ENCODE data around the gene HOMER1.
A peak's percentile ranks its signal among the peaks of the same experiment; 100 is the strongest.
"Not testable (repeated sequence)": the region's sequence is repeated elsewhere in the genome, so short reads cannot be mapped to it uniquely, and the experiment has no call there.

Gene HOMER1

DNA sequence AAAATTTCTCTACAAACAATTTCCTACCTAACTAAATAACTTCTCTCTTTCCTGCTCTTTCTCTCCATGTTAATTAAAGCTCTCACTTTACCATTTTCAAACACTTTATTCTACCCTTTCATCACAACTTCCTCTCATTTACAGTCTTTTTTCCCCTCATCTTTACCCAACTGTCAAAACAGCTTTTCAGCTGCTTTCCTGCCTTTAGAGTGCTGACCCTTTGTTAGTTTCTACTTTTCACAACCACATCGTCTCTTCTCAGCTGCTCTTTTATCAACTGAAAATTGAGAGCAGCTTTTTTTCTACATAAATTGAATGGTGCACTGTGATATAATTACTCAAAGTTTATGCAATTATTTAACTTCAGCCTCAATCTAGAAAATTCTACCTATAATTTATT is 3.1 kb upstream of the HOMER1 start:
- no peak for DNase-seq (ENCODE audit: low read depth in 2 of 2)

DNA sequence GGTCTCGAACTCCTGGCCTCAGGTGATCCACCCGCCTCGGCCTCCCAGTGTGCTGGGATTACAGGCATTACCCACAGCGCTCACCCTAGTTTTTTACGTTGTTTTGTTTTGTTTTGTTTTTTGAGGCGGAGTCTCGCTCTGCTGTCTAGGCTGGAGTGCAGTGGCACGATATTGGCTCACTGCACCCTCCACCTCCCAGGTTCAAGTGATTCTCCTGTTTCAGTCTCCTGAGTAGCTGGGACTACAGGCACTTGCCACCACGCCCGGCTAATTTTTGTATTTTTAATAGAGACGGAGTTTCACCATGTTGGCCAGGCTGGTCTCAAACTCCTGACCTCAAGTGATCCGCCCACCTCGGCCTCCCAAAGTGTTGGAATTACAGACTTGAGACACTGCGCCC is 2.4 kb upstream of the HOMER1 start:
- DNase-seq (ENCODE audit: low read depth in 2 of 2) = not testable (repeated sequence)

DNA sequence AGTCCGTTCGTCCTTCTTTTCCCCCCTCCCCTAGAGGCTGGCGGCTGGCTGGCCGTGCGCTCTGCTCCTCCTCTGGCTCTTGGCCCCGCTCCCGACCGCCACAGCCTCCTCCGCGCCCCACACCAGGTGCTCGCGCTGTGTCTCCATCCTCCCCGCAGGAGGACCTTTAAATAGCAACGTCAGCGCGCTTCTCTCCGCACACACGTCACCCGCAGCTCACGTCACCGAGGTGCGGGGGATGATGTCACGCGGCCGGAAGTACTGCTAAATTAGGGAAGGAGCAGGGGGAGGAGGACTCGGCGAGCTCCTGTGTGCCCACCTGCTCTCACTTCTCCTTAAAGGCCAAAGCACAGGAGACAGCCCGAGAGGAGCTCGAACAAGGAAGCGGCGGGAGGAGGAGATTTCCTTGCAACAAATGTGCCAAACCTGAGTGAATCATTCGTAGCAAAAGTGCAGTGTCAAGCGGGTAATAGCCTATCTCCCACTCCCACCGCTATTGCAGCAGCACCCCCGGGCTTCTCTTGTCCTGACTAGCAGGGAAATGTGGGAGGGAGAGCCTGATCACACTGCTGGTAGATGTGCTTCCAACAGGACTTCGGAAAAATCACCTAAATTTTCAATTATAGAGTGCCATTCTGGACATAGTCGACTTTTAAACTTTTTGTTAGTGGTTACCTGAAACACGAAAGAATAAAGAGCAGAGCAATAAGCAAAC is 614 bp upstream of the HOMER1 start:
- peak; percentile 62 to 79 for DNase-seq (ENCODE audit: low read depth in 2 of 2)

DNA sequence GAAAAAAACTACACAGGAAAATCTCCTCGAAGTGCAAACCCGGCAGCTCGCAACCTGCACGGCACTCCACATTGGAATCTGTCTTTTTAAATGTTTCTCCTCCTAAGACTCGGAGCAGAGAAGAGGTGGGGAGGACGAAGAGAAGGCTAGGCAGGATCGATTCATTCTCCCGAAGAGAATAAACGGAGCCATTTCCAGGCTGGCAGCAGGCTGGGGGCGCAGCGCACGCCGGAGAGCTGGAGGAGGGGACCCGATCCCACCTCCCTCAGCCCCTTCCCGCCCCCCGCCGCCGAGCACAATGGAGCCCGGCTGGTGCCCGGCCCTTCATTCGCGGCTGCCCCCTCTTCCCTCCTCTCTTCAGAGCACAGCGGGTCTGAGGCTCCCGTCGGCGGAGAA is 628 bp downstream of the HOMER1 start:
- peak in 1 of 2 donors; percentile 10 for DNase-seq (ENCODE audit: low read depth in 2 of 2)

DNA sequence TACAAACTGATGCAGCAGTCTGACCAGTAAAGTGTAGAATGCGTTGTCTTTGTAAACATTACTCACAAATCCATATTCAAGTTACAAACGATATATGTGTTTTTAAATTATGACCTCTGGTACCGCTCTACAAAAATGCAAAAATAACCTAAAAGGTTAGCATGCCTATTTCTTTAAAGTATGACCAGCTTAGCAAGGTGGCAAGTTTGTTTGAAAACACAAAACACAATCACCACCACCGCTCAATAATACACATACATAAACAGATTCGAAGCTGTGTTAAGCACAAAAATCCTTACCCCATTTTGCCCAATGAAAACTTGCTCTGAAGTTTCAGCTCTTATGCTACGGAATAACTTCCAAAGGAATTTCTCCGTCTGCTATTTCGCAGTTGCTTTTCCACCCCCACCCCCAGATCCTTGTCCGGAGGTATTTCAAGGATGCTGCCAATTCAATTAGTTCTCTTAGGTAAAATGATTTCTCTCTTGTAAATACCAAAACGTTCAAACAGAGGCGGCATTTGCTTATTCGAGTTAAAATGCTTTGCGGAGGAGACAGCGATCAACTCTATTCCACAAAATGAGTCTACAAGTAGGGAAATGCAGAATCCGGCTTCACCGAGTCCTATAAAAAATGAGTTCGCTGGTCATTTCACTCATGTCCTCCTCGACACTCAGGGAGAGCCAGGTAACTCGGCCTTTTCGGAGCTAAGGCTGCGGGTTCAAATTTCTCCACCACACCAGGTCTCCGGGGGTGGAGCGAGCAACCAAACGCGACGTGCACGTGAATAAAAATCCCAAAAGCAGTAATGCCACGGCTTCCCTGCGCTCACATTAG is 1.2 kb downstream of the HOMER1 start:
- no peak for DNase-seq (ENCODE audit: low read depth in 2 of 2)

DNA sequence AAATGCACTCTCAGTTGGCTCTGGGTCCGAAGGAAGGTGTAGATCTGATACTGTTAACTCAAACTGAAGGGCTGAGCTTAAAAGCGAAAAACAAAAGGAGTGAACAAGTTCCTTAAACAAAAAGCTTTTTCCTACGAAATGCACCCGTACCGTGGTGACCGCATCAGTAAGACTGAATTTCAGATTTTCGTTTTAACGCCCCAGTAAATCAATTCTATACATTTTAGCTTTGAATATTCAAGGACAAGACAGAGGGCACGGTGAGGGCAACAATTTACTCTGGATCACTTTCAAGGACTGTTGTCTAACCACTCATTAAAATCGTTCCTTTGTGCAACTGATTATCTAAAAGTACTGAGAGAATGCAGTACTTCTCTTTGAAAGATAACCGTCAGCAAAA is 1.9 kb downstream of the HOMER1 start:
- DNase-seq (ENCODE audit: low read depth in 2 of 2) = no peak

DNA sequence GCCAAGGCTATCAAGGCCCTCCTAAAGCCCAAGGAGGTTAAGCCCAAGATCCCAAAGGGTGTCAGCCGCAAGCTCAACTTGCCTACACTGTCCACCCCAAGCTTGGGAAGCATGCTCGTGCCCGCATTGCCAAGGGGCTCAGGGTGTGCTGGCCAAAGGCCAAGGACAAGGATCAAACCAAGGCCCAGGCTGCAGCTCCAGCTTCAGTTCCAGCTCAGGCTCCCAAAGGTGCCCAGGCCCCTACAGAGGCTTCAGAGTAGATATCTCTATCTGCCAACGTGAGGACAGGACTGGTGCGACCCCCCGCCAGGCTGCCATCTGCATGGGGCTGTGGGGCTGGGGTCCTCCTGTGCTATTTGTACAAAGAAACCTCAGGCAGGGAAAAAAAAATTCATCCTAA is 3.3 kb downstream of the HOMER1 start:
- no peak for DNase-seq (ENCODE audit: low read depth in 2 of 2)

DNA sequence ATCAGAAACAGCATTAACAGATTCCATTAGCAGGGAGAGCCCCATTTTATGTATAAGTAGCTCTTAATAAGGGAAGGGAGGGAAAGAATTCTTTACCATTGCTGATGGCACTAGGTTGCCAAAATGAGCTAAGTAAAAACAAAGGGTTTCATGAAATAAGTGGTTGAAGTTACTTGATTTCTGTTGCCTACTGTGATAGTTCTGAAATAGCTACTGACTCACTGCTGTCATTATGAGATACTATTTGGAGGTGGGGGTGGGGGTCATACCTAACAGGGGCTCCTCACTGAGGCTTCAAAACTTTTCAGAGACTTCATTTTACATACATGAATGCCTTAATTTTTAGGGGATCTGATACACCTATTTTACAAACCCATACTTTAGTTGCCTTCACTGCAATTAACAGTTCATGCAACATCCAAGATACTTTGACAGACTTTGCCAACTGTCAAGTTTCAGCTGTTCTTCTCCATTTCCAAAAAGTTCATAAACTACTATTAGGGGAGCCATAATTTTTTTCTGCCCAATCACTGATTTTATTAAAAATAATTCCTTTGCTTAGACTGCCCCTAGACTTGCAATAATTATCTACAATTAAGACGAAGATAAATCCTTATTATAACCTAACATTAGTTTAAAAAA is 4.6 kb downstream of the HOMER1 start:
- no peak for DNase-seq (ENCODE audit: low read depth in 2 of 2)

DNA sequence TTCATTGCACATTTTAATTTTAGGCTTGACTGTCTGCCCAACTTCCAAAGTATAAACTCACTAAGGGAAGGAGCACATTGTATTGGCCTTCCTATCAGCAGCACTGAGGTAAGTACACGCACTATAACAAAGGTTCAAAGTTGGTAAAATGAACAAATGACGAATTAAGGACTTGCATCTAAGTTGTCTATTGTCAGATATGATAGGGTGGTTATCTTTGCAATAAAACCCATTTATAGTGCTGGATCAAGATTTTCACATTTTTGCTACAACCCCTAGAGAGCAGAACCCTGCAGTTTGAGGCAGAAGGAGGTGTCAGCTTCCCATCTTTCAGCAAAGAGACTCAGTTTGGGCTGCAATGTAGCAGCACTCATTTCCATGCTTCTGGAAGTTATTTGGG is 5.1 kb downstream of the HOMER1 start:
- DNase-seq (ENCODE audit: low read depth in 2 of 2) = no peak

DNA sequence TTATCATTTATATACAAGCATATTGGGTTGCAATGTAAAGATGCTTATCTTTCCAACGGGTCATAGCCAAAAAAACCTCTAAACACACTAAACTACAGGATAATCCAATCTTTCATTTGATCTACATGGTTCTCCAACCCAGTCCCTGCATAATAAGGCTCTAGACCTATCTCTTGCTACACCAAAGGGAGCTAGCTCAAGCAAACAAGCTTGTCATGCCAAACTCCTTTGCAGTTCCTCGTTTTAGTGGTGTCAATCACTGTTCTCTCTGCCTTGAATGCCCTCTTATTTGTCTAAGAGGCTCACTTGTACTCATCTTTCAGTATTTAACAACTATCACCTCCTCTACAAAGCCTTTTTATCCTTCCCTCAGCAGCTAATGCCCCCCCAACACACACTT is 5.6 kb downstream of the HOMER1 start:
- DNase-seq (ENCODE audit: low read depth in 2 of 2) = no peak

DNA sequence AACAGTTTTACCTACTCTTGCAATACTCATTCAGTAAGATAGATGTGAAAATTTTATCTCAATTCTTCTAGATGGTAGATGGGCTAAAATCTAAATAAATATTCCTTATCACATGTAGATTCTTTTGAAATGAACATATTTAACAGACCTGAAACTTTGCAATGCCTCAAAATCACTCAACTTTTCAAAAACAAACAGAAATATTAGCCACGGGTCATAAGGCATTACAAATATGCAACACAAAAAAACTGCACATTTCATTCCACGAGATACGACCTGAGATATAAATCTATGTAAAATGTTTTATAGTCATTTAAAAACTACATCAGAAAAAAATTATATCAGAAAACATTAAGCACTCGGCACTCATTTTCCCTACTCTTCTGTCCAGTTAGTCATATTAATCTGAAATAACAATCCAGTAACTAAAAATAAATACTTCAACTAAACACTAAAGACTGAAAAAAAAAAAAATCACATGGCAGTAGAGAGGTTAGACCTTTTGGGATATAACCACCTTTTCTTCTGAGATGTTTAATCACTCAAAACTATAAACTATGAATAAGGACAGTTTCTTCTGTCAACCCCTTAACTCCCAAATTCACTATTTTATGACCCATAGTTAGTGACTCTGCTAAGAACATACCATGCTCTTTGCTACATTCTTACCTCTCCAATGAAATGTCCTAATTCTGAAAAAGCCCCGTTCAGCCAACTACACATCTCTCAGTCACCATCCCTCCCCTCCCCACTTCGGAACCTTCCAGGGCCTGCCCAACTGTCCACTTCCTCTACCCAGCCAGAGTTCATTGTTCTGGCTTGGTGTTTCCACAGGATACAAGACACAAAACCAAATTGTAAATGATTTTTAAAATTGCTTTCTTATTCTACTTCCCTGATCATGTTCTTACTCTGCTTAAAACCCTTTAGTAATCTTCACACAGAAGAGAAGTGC is 6.4 kb downstream of the HOMER1 start:
- no peak for DNase-seq (ENCODE audit: low read depth in 2 of 2)

DNA sequence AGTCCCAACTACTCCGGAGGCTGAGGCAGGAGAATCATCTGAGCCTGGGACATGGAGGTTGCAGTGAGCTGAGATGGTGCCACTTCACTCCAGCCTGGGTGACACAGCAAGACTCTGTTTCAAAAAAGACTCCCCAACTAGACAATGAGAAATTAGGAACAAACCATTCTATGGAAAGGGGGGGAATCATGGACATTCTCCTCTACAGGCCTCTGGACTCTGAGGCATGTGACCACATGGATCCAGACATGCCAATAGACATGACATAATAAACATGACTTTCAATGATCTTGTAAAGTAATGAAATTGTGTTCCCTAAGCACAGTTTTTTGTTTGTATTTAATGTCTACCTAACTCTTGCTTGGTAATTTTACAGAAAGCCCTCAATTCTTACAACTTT is 8.8 kb downstream of the HOMER1 start:
- no peak for DNase-seq (ENCODE audit: low read depth in 2 of 2)

DNA sequence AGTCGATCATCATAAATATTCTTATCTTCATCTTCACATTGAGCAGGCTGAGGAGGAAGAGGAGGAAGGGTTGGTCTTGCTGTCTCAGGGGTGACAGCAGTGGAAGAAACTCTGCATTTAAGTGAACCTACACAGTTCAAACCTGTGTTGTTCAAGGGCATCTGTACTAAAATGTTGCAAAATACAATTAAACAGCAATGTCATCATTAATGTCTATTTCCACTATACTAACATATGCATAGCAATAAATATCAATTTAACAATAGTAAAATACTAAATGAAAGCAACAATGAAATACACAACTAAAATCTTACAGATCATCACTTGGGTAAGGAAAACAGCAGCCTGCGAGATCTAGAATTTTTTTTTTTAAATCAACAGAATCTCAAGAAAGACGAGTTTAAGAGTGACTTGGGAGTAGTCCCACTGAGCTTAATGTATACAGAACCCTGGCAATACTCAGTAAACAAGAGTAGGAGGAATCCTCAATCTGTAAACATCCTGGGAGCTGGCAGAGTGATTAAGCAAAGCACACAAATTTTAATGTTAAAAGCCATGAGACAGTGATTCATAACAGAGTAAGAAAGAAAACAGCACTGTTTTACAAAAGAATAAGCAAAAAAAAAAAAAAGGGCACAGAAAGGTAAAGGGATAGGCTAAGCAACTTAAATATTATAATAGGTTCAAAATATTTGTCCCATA is 10.0 kb downstream of the HOMER1 start:
- DNase-seq (ENCODE audit: low read depth in 2 of 2) = no peak

DNA sequence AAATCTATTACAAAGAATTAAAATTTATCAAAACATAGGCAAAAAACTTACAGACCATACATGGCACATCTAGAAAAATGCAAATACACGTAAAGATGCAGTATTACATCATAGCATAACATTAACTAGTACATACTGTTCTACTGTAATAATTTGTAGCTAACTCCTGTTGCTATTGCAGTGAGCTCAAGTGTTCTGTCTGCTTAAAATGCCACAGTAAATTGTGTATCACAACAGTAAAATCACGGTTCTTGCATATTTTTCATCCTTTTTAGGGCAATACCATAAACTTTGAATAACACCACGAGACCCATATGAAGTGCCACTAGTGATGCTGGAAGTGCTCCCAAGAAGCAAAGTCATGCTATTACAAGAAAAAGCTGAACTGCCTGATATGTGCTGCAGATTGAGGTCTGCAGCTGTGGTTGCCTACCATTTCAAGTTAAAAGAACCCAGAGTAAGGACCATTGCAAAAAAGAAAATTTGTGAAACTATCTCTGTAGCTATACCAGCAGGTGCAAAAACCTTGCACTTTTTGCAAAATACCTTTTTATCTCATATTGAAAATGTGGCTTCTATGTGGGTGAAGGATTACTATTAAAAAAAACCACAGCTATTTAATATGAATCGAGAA is 14.2 kb downstream of the HOMER1 start:
- no peak for DNase-seq (ENCODE audit: low read depth in 2 of 2)

DNA sequence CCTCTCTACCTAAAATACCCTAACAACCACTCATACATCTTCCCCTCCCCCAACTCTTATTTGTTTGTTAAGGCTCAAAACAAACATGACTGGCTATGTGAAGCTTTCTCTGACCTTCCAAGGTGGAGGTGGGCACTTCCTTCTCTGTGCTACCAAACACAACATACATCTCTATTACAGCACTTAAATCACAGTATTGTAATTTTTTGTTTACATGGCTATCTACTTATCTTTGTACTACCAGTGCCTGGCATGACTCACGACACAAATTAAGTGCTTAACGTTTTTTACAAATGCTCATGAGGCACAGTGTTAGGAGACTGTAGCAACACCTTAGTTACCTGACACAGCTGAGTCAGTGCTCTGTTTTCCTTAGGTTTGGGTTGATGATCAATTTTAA is 18.6 kb downstream of the HOMER1 start:
- DNase-seq (ENCODE audit: low read depth in 2 of 2) = no peak

DNA sequence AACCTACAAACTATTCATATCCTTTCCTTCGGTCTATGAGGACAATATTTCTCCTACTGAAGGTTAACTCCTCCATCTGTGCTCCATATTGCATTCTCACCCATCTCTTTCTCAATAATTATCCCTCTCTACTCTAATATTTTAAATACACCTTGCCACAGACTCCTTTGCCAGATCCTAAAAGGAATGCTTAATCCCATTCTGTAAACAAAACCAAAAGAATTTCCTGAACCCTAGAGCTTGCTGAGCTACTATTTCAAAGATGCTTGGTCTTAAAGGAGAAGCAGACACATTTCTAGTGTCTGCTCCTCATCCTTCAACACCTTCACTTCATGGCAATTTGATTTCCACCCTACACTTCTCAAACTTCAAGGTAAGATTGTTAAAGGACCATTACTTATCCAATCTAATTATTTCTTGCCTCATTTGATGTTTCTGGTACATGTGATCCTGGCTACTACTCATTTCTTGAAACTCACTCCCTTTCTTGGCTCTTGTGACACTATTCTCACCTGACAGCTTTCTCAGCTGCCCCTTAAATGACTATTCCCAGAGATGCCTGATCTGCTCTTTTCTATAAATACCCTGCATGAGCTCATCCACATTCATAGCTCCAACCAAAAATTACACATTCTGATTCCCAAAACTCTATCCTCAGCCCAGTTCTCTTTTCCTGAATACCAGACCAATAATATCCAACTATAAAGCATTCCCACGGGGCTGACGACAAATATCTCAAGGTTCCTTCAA is 20.2 kb downstream of the HOMER1 start:
- DNase-seq (ENCODE audit: low read depth in 2 of 2) = no peak

DNA sequence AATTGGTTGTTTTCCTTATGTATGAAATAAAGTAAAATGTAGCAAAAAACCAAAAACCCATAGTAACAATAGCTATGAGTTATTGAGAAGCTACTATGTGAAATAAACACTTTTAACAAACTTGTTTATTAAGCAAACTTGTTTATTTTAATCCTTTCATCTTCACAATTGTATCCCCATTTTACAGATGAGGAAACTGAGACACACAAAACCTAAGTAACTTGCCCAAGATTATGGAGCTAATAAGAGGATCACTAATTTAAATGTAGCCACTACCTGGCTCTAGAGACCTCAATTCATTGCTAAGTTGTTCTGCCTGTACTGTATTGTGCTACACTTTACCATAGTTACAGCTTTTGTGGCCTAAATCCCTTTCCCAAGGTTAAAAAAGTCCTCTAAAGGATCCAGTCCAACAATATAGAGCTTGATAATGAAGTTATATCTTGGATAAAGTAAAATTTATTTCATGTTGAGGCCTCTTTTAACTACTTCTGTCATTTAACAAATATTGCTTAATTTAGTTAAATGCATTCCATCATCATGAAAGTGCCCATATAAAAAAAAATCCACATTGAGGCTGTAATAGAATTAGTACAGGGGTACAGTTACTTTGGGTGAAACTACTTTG is 22.1 kb downstream of the HOMER1 start:
- no peak for DNase-seq (ENCODE audit: low read depth in 2 of 2)

DNA sequence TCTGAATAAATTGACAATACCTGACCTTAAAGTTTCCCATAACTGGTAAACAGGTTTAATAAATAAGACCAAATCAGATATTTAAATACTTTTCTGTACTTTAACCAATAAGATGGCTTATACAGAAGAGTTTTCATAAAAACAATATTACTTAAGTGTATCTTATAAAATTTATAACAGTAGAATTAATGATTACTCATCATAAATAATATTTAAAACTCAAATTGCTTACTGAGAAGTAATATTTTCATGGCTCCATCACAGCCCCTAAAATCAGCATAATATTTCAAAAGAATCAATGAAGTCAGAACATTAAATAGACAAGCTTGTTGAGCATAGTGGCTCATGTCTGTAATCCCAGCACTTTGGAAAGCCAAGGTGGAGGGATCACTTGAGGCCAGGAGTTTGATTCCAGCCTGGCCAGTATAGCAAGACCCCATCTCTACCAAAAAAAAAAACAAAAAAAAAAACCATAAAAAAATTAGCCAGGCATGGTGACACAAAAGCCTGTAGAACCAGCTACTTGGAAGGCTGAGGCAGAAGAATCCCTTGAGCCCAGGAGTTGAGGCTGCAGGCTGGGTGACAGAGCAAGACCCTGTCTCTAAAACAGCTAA is 23.5 kb downstream of the HOMER1 start:
- no peak for DNase-seq (ENCODE audit: low read depth in 2 of 2)

DNA sequence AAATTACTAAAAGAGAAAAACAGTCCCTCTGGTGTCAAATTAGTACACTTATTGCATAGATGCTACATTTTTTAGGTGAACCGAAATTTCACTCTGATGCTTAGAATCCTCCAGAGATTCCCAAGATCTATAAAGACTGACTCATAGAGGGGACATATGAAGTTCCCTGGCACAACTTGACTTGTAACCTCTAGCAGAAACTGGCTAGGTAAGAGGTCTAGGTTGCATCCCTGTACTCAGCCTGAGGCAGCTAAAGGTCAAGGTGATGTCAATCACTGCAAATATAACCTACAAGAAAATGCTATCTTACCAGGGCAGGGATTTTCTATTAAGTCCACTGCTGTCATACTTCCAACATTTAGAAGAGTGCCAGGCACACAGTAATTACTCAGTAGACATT is 24.2 kb downstream of the HOMER1 start:
- no peak for DNase-seq (ENCODE audit: low read depth in 2 of 2)

Data from stimulated activated CD4-positive, alpha-beta T cell treated with anti-CD3 and anti-CD28 coated beads, Interleukin-1b, Interleukin-23, amount 100 ng/mL, for 1 hour (primary cell).